ACHN (cell line): Measurements from ENCODE around the gene ITGA6.
A peak's percentile ranks its signal among the peaks of the same experiment; 100 is the strongest.
"Not testable (repeated sequence)": the region's sequence is repeated elsewhere in the genome, so short reads cannot be mapped to it uniquely, and the experiment has no call there.

ENCODE experiments used
- DNase-seq: peaks from one replicate; pipeline ENCODE4 v3.0.0-alpha.2; 2015
- in situ Hi-C: cut with HindIII; loops from 2 replicates; pipeline ENCODE4 v1.10.0; 2017; ENCODE audit warnings: low sequenced_read_pairs, low pct_ligation_motif_present, low pct_unique_long_range_greater_than_20kb

ITGA6 gene

DNA sequence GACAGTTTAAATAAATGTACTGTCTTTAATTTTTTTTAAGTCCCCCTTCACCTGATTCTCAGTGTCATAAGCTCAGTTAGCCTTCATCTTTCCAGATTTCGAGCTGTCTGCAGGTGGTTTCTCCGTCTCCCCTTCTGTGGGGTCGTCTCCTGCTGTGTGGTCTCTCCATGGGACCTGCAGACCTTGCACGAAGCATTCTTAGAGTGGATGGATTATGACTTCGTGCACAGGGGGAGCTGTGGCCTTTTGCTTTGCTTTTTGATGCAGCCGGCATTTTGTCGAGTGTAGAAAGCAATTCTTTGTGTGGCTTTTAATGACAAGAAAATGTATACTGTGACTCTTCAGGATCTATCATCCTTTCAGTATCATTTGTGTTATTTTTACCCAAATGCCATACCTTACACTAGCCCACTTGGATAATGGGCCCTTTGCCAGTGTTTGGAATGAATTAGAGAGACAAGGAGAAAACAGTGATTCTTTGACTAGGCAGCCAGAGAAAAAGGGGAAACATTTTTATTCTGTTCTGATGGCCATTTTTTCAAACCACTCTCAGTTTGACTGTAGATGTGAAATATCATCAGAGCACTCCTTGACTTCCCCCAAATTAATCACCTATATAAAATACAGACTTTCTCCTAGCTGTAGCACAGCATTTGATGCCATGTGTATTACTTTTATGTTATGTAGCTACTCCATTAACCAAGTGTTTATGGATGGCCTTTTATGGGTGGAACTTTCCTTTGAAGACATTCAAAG, 54.3 kb downstream of the ITGA6 start:
- no peak for DNase-seq
- in situ Hi-C loops: no loop called here

DNA sequence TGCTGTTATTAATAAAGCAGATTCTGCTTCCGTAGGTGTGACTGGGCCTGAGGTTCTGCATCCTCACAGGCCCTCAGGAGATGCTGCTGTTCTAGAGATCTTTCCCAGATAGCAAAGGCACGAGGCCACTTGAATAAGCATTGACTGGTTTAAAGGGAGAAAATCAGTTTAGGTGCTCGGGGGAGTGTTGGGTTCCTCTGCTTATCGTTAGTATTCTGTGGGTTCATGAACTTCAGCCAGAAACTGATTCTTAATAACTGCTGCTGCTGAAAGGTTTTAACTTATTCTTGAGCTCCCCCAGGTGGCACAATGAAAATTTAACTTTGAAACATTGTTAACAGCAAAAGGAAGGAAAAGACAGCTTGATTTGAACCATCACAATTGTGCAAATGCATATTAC, 56.9 kb downstream of the ITGA6 start:
- DNase-seq: peak; percentile 33
- in situ Hi-C loops: no loop called here

DNA sequence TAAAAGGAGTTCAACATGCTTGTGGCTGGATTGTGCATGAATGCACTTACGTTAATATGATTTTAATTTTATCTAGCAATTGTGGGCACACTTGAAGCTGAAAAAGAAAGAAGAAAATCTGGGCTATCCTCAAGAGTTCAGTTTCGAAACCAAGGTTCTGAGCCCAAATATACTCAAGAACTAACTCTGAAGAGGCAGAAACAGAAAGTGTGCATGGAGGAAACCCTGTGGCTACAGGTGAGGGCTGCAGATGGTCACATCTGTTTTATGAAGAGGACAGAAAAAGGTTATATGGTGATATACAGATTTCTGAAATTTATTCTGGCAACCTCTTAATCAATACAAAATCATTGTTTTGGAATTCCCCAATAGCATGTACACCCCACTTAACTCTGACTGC, 57.3 kb downstream of the ITGA6 start:
- in situ Hi-C loops: no loop called here
- DNase-seq: no peak

DNA sequence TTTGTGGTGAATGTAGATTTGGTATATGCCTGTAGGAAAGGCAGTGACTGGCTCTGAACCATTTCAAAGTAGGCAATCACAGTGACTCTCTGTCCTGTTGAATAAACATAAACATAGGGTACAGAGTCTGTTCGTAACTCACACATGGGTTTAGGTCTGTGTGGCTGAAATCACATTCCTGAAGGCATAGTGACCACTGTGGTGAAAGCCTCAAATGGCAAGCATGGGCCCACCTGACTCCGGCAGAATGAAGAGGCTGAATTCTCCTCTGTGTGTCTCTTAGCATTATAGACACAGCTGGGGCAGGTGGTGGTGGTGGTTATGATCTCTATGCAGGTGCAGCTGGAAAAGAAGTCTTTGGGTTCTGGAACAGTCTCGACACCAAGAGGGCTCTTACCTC, 61.2 kb downstream of the ITGA6 start:
- DNase-seq: no peak
- in situ Hi-C loops: no loop called here

DNA sequence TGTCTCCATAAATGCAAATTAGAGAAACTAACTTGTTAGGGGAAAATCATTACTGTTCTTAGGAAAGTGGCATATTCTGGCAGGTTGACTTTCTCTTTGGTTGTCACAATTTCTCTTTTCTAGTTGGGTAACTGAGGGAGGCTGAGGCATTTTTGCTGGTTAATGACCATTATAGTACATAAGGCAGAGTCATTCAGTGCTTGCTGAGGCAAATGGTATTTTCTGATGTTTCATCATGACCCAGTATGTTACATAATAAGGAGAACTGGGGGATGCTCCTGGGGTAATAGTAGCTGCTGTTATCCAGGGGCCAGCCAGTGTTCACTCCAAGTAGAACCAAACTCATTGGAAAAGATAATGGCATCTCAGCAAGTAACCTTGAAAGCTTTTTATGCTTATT, 62.3 kb downstream of the ITGA6 start:
- no peak for DNase-seq
- in situ Hi-C loops: no loop called here

DNA sequence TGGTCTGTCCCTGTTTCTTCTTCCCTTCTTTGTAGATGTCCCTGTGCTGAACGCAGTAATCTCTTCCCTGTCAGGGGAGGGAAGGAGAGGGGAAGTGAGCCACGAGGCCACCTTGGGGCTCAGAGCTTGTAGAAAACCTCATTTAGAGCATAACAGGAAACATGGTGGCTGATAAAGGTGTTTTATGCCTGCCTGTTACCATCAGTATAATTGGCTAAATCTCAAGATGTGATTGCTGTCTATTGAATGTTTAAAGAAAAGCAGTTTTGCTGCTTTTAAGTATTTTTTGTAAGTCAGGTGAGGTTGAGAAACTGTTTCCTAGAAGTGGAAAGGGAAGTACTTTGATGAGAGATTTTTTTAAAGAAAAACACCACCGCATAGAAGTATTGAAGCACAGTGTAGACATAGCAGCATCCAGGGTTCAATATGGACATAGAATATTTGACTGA, 68.8 kb downstream of the ITGA6 start:
- DNase-seq: no peak
- in situ Hi-C loops: no loop called here

DNA sequence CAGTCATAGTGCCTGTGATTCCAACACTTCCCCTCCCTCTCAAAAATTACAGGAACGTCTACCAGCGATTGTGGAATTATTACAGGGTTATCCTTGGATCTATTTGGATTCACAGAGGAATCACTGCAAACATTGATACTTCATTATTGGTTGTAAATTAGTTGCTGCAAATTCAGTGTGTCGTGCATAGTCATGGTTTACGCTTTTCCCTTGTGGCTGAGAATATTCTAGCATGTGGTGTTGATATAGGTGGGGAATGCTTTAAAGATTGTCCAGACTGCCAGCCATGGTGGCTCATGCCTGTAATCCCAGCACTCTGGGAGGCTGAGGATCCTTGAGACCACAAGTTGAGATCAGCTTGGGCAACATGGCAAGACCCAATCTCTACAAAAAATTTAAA, 79.8 kb downstream of the ITGA6 start:
- DNase-seq: no peak
- in situ Hi-C loops: no loop called here

DNA sequence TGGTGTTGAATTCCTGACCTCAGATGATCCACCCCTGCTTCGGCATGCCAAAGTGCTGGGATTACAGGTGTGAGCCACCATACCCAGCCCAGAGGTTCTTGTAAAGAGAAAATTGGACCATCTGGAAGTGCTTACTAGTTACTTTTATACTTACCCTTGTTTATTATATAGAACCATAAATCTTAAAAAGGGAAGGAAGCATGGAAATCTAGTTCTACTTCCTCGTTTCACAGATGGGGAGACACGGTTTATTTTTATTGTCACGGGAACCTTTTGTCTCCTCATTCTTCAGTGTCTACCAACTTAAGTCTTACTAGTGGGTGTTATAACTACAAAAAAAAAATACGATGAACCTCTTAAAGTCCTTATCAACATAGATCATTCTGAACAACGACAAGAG, 82.7 kb downstream of the ITGA6 start:
- no peak for DNase-seq
- in situ Hi-C loops: no loop called here

DNA sequence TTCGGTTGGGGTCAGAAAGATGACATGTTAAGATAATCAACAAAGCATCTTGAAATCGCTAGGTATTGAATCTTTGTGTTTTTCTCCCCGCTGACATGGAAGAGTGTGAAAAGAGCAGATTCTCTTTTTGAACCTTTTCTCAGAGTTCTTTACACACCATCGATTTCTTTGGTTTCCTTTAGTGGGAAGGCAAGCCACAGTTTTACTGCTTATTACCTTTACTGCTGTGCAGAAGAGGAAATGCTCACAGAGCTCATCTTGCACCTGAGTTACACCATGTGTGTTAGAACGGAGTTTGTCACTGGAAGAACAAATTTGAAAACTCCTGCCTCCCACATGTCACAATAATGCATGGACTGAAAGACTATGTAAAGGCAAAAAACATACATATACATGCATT, 83.2 kb downstream of the ITGA6 start:
- no peak for DNase-seq
- in situ Hi-C loops: no loop called here

DNA sequence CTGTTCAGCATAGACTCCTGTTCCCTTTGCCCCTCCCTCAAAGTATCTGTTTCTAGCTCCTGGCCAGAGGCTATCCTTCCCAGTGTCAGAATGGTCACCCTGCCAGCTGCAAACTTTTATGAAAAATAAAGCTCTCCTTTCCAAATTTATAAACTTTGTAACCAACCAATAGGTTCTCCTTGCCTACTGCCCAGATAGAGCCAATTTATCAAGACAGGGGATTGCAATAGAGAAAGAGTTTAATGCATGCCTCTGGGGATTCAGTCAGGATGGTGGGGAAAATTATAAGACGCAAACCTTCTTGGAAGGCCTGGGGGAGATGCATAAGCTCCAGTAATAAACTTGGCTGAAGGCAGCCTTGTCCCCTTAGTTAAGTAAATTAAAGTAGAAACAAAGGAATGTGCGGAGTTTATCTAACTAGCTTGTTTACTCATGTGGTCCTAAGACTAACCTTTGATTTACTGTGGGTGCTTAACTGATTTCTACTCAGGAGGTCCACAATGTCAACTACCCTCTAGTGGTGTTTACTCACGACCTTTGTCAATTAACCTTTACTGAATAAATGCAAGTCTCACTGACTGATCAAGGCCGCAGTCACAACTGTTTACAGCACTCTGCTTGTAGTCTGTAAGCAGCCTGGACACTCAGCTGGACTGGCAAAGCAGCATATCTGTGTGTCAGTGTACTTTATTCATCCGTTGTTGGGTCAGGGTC, 85.6 kb downstream of the ITGA6 start:
- DNase-seq: no peak
- in situ Hi-C loops: no loop called here

DNA sequence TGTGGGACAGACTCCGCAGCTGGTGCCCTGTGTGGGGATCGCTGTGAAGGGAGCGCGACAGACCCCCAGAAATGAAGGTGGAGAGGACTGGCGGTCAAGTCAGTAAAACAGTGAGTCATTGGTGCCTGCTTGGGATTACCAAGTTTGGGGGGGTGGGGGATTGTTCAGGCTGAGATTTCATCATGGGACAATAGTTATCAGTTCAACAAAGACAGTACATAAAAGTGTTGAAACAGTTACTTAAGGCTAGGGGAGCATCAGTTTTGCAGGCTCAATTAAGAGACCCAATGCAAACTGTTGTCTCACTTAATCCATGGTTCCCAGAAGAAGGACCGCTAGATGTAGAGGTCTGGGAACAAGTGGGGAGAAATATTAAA, 86.1 kb downstream of the ITGA6 start:
- in situ Hi-C loops: no loop called here
- DNase-seq: no peak

DNA sequence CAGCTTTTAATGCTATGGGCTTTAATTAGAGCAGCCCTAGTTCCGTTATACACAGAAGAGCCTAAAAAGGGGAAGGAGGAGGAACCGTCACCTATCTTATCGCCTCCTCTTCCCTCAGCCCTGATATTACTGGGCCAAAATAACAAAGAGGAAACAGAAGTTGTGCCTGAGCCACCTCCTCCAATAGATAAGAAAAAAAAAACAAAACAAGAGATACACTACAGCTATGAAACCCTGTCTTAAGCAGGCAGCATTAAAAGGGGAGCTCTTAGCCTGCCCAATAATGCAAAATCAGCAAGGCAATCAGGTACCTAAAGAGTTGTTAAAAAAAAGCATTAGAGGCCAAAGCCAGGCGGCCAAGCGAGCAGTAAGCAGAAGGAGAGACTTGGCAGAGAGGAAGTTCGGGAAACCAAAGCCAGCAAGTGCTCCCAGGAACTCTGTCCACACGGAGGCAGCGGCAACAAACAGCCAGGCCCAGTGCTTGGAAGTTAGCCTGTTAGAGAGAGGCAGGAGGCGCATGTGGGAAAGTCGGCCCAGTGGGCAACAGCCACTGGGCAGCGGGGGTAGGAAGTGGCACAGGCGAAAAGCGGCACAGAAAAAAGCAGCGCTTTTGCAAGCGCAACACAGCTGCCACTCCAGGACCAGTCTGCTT, 86.7 kb downstream of the ITGA6 start:
- no peak for DNase-seq
- in situ Hi-C loops: no loop called here

DNA sequence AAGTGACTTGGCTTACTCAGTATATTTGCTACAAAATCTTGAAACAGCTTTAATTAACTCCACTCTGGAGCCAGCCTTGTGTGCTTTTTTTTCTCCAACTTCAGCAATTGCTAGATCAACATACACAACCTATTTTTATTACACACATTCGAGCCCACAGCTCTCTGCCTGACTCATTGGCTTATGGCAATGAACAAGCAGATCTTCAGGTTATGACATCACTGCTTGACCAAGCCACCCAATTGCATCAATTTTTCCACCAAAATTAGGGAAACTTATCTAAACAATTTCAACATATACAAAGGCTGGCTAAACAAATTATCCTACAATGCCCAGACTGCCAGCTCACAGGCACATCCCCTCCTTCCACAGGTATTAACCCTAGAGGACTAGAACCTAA, 88.9 kb downstream of the ITGA6 start:
- DNase-seq: no peak
- in situ Hi-C loops: no loop called here

DNA sequence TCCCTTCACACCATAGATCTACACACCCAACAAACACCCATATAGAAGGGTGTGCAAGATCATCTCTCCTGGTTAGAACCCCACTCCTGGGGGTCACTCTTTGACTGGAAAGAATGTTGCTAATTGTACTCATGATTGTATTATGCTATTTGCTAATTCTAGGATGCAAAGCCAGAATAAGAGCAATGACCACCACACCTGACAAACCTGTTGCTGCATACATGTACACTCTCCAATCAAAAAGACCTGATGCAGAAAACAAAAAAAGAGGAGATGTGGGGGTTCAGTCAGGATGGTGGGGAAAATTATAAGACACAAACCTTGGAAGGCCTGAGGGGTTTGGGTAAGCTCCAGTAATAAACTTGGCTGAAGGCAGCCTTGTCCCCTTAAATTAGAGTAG, 91.6 kb downstream of the ITGA6 start:
- in situ Hi-C loops: no loop called here
- no peak for DNase-seq

DNA sequence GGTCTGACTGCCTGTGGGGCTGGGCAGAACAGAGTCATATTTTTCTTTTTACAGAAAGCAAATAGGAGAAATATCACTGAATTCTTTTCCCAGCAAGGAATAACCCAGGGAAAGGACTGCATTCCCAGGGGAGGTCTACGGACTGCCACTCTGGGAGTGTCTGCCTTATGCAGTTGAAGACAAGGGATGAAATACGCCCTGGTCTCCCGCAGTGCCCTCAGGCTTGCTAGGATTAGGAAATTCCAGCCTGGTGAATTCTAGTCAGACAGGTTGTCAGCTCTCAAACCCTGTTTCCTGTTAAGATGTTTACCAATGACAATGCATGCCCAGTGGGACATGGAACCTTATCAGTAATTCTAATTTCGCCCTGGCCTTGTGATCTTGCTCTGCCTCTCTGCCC, 98.2 kb downstream of the ITGA6 start:
- DNase-seq: no peak
- in situ Hi-C loops: no loop called here

DNA sequence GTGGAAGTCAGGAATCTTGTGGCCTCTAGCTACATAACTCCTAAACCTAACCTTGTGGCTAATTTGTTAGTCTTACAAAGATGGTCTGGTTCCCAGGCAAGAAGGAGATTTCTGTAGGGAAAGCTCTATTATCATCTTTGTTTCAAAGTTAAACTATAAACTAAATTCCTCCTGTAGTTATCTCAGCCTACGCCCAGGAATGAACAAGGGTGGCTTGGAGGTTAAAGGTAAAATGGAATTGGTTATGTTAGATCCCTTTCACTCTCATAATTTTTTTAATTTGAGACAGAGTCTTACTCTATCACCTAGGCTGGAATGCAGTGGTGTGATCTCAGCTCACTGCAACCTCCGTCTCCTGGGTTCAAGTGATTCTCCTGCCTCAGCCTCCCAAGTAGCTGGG, 103.9 kb downstream of the ITGA6 start:
- DNase-seq: no peak
- in situ Hi-C loops: no loop called here

DNA sequence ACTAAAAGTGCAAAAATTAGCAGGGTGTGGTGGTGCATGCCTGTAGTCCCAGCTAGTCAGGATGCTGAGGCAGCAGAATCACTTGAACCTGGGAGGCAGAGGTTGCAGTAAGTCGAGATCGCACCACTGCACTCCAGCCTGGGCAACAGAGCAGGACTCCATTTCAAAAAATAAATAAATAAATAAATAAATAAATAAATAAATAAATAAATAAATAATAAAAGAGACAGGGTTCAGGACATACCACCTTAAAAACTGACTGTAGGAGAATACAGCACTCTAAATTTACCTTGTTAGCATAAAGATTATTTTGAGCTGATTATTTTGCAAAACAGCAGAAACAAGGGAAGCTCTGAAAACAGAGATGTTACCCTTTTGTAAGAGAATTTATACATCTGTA, 105.1 kb downstream of the ITGA6 start:
- in situ Hi-C loops, DNase-seq: not testable (repeated sequence)

DNA sequence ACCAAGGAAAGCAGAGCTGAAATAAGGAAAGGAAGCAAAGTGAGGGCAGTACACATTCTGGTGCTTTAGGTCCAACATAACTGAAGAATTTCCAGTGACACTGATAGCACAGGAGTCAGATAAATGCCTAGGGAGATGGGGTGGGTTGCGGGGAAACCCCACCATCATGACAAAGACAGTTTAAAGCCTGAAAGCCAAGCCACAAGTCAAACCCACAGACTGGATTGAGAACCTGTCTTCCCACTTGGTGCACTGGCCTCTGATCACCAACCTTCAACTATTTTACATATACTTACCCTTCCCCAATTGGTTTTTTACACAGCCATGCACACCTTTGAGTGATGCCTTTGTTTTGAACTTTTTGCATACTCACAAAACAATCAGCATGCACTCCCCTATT, 106.3 kb downstream of the ITGA6 start:
- in situ Hi-C loops: no loop called here
- DNase-seq: no peak

DNA sequence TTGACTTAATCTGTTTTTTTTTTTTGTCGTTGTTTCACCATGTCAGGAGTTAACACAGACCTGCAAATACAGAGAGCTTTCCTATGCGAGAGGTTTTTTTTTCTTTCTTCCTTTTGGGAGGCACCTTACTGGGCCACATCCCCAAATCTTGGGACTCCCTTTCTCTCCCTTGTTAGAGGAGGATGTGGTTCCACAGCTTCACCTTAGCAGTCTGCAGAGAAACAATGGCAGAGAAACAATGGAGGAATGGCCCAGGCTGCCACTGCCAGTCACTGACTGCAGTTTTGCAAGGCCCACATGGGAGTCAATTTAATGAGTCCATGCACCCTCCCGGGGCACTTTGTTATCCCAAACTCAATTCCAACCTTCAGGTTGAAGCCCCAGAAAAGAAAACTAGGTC, 107.7 kb downstream of the ITGA6 start:
- DNase-seq: no peak
- in situ Hi-C loops: no loop called here

DNA sequence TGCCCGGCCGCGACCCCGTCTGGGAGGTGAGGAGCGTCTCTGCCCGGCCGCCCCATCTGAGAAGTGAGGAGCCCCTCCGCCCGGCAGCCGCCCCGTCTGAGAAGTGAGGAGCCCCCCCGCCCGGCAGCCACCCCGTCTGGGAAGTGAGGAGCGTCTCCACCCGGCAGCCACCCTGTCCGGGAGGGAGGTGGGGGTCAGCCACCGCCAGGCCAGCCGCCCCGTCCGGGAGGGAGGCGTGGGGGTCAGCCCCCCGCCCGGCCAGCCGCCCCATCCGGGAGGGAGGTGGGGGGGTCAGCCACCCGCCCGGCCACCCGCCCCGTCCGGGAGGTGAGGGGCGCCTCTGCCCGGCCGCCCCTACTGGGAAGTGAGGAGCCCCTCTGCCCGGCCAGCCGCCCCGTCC, 110.5 kb downstream of the ITGA6 start:
- in situ Hi-C loops, DNase-seq: not testable (repeated sequence)
